OCI-LY1 (cell line): ENCODE results near the gene CFAP141.

Experiments used
- CTCF ChIP-seq: fragments of 200-600 bp; sonication (generic), shearing (Covaris generic); IDR thresholded peaks from 2 replicates; pipeline ENCODE4 v1.5.1; 2017; ENCODE audit warnings: mild to moderate bottlenecking, antibody characterized with exemption, low read length, moderate library complexity, mixed read lengths
- EZH2 ChIP-seq: fragments of 200-600 bp; sonication (generic), shearing (Covaris generic); IDR thresholded peaks from 2 replicates; pipeline ENCODE4 v1.8.0; 2017; ENCODE audit warnings: borderline replicate concordance, mixed run types, mild to moderate bottlenecking, antibody characterized with exemption, low read length, moderate library complexity, mixed read lengths

GRCh38 chr1:154213274-154213673 lies 7.1 kb upstream of the CFAP141 start:
- no peak for TF ChIP-seq CTCF
- TF ChIP-seq EZH2 = no peak
